IPS-11a (cell line): ENCODE data around the gene MORC2.

Experiments
- H3K4me3 ChIP-seq: one replicate; pipeline ENCODE4 v1.5.1; 2013; ENCODE audit warnings: low read depth, low read length, control low read depth

The MORC2 gene

GRCh38 chr22:30875481-30876215 is 92.9 kb downstream of the MORC2 start:
- no peak overlapping the region for H3K4me3 ChIP-seq
